Right lobe of liver (tissue), 4 donors: ENCODE results near the gene CTXND2.

Experiments
- CTCF ChIP-seq, 4 donors: fragments of 200-600 bp in 3 of 4; fragments of 450-650 bp in 1 of 4; IDR thresholded peaks; one replicate each; pipeline versions ENCODE4 v1.5.1 to v1.8.0; 2016 to 2022; ENCODE audit warnings: antibody characterized with exemption in 4 of 4, mild to moderate bottlenecking in 2 of 4
- POLR2A ChIP-seq: fragments of 450-650 bp; IDR thresholded peaks from one replicate; pipeline ENCODE4 v1.6.1; 2017; ENCODE audit warnings: antibody characterized with exemption, mild to moderate bottlenecking
- donor health status: DM: no; HTN: no; CAD: no.
- donor health status: DM: no; HTN: no; CAD: no.
- donor health status: DM: no; HTN: yes; CAD: no.

- TF ChIP-seq CTCF (IDR thresholded peaks at IDR 0.05) (no peak), POLR2A (no peak)
Measured at GRCh38 chr1:150957666-150958065, 70.7 kb downstream of the CTXND2 start.
